Immature natural killer cell (primary cell): Measurements from ENCODE around the gene MTURN. TPM values are rescaled to one million over a fixed set of nuclear protein-coding genes. Genes with fewer than 3 reads are reported as not detected.

Experiments used
- DNase-seq, 3 donors: peaks; one replicate each; pipeline ENCODE4 v3.0.0; 2022; ENCODE audit warnings: mixed read lengths in 1 of 3
- H3K27ac Mint-ChIP-seq, 6 donors: one replicate each; pipeline ENCODE4 v1.8.0; 2020; ENCODE audit warnings: mixed read lengths in 6 of 6, mild to moderate bottlenecking in 5 of 6, inconsistent platforms in 4 of 6, moderate library complexity in 3 of 6
- H3K27me3 Mint-ChIP-seq, 3 donors: one replicate each; pipeline ENCODE4 v1.8.0; 2020 to 2021; ENCODE audit warnings: low read depth in 3 of 3, mild to moderate bottlenecking in 3 of 3, mixed read lengths in 3 of 3, moderate library complexity in 3 of 3, inconsistent platforms in 1 of 3
- H3K36me3 Mint-ChIP-seq, 3 donors: one replicate each; pipeline ENCODE4 v1.8.0; 2020; ENCODE audit warnings: mixed read lengths in 3 of 3, inconsistent platforms in 2 of 3, mild to moderate bottlenecking in 2 of 3
- H3K4me1 Mint-ChIP-seq, 2 donors: one replicate each; pipeline ENCODE4 v1.8.0; 2020; ENCODE audit warnings: inconsistent platforms in 2 of 2, mild to moderate bottlenecking in 2 of 2, mixed read lengths in 2 of 2, moderate library complexity in 1 of 2
- H3K4me3 Mint-ChIP-seq, 5 donors: one replicate each; pipeline ENCODE4 v1.8.0; 2020; ENCODE audit warnings: mild to moderate bottlenecking in 5 of 5, mixed read lengths in 5 of 5, inconsistent platforms in 3 of 5, moderate library complexity in 3 of 5
- H3K9me3 Mint-ChIP-seq, 6 donors: one replicate each; pipeline ENCODE4 v1.8.0; 2020; ENCODE audit warnings: mild to moderate bottlenecking in 6 of 6, mixed read lengths in 6 of 6, inconsistent platforms in 4 of 6, moderate library complexity in 3 of 6
- polyA plus RNA-seq, 3 donors: library from polyadenylated mRNA; unstranded; fragments of 300-500 nt; fragmentation: Illumina TruSeq; gene quantifications; one replicate each; pipeline ENCODE4 v1.2.3, GENCODE V29; 2021

MTURN gene
- polyA plus RNA-seq, 3 donors from 2014 or later: 7.1 to 11.0 (median 7.2) TPM

- peaks cover 0 to 5% (median 3%) of the 10 kb centered on the region in 3 donors for H3K27me3 Mint-ChIP-seq
- DNase-seq: no peak
- H3K27ac Mint-ChIP-seq: peak overlapping the region in 1 of 6 donors; percentile 39
- H3K4me3 Mint-ChIP-seq: no peak overlapping the region
- peaks cover 3 to 14% (median 7%) of the 10 kb centered on the region in 6 donors for H3K9me3 Mint-ChIP-seq
- peaks cover 0 to 16% (median 13%) of the 10 kb centered on the region in 3 donors for H3K36me3 Mint-ChIP-seq
- no peaks in the 10 kb centered on the region for H3K4me1 Mint-ChIP-seq
Observed at GRCh38 chr7:30114536-30115238, 20.1 kb upstream of the MTURN start.

GRCh38 chr7:30115709-30116297 lies 19.0 kb upstream of the MTURN start:
- peaks cover 0 to 3% (median 2%) of the 10 kb centered on the region in 3 donors for H3K27me3 Mint-ChIP-seq
- no peak for DNase-seq
- H3K4me1 Mint-ChIP-seq: no peaks in the 10 kb centered on the region
- no peak overlapping the region for H3K27ac Mint-ChIP-seq
- no peak overlapping the region for H3K4me3 Mint-ChIP-seq
- peaks cover 0 to 16% (median 13%) of the 10 kb centered on the region in 3 donors for H3K36me3 Mint-ChIP-seq
- H3K9me3 Mint-ChIP-seq: peaks cover 3 to 14% (median 7%) of the 10 kb centered on the region in 6 donors

GRCh38 chr7:30116771-30117170 lies 18.0 kb upstream of the MTURN start:
- no peak overlapping the region for H3K27ac Mint-ChIP-seq
- peaks cover 3 to 14% (median 7%) of the 10 kb centered on the region in 6 donors for H3K9me3 Mint-ChIP-seq
- peaks cover 0 to 7% (median 2%) of the 10 kb centered on the region in 3 donors for H3K27me3 Mint-ChIP-seq
- no peaks in the 10 kb centered on the region for H3K4me1 Mint-ChIP-seq
- no peak overlapping the region for H3K4me3 Mint-ChIP-seq
- peaks cover 0 to 16% (median 13%) of the 10 kb centered on the region in 3 donors for H3K36me3 Mint-ChIP-seq
- no peak for DNase-seq

GRCh38 chr7:30117896-30118295 lies 16.9 kb upstream of the MTURN start:
- H3K4me3 Mint-ChIP-seq: no peak overlapping the region
- H3K36me3 Mint-ChIP-seq: peaks cover 0 to 16% (median 6%) of the 10 kb centered on the region in 3 donors
- H3K27me3 Mint-ChIP-seq: peaks cover 0 to 7% (median 2%) of the 10 kb centered on the region in 3 donors
- H3K4me1 Mint-ChIP-seq: no peaks in the 10 kb centered on the region
- peaks cover 1 to 12% (median 6%) of the 10 kb centered on the region in 6 donors for H3K9me3 Mint-ChIP-seq
- no peak overlapping the region for H3K27ac Mint-ChIP-seq
- DNase-seq: no peak

GRCh38 chr7:30119890-30120577 lies 14.8 kb upstream of the MTURN start:
- peaks cover 0 to 8% (median 0%) of the 10 kb centered on the region in 3 donors for H3K36me3 Mint-ChIP-seq
- no peak for DNase-seq
- no peaks in the 10 kb centered on the region for H3K9me3 Mint-ChIP-seq
- no peak overlapping the region for H3K4me3 Mint-ChIP-seq
- H3K27ac Mint-ChIP-seq: no peak overlapping the region
- H3K27me3 Mint-ChIP-seq: peaks cover 0 to 3% (median 0%) of the 10 kb centered on the region in 3 donors
- H3K4me1 Mint-ChIP-seq: no peaks in the 10 kb centered on the region

GRCh38 chr7:30133736-30134610 lies 813 bp upstream of the MTURN start:
- H3K36me3 Mint-ChIP-seq: peaks cover 0 to 6% (median 0%) of the 10 kb centered on the region in 3 donors
- H3K4me1 Mint-ChIP-seq: peaks cover 9 to 11% of the 10 kb centered on the region in 2 donors
- peak overlapping the region; percentile 79 to 91 (median 87) for H3K27ac Mint-ChIP-seq
- DNase-seq: no peak
- H3K4me3 Mint-ChIP-seq: peak overlapping the region; percentile 83 to 89 (median 87)
- H3K27me3 Mint-ChIP-seq: peaks cover 2 to 25% (median 16%) of the 10 kb centered on the region in 3 donors
- H3K9me3 Mint-ChIP-seq: no peaks in the 10 kb centered on the region

- H3K9me3 Mint-ChIP-seq: no peaks in the 10 kb centered on the region
- peak overlapping the region in 5 of 6 donors; percentile 70 to 86 (median 82) for H3K27ac Mint-ChIP-seq
- DNase-seq: peak; percentile 42 to 63 (median 50)
- peaks cover 2 to 24% (median 16%) of the 10 kb centered on the region in 3 donors for H3K27me3 Mint-ChIP-seq
- H3K4me1 Mint-ChIP-seq: peaks cover 9 to 11% of the 10 kb centered on the region in 2 donors
- H3K36me3 Mint-ChIP-seq: no peaks in the 10 kb centered on the region
- peak overlapping the region; percentile 88 to 93 (median 92) for H3K4me3 Mint-ChIP-seq
Observed at GRCh38 chr7:30135301-30136116, 723 bp downstream of the MTURN start.

- peaks cover 9 to 11% of the 10 kb centered on the region in 2 donors for H3K4me1 Mint-ChIP-seq
- H3K36me3 Mint-ChIP-seq: no peaks in the 10 kb centered on the region
- peaks cover 2 to 24% (median 16%) of the 10 kb centered on the region in 3 donors for H3K27me3 Mint-ChIP-seq
- no peak for DNase-seq
- peak overlapping the region; percentile 88 to 93 (median 92) for H3K4me3 Mint-ChIP-seq
- H3K27ac Mint-ChIP-seq: peak overlapping the region in 2 of 6 donors; percentile 40 to 70
- H3K9me3 Mint-ChIP-seq: no peaks in the 10 kb centered on the region
Observed at GRCh38 chr7:30136117-30136731, 1.4 kb downstream of the MTURN start.

- H3K9me3 Mint-ChIP-seq: no peaks in the 10 kb centered on the region
- peaks cover 9 to 11% of the 10 kb centered on the region in 2 donors for H3K4me1 Mint-ChIP-seq
- H3K27ac Mint-ChIP-seq: peak overlapping the region in 1 of 6 donors; percentile 57
- DNase-seq: no peak
- peaks cover 2 to 24% (median 16%) of the 10 kb centered on the region in 3 donors for H3K27me3 Mint-ChIP-seq
- H3K4me3 Mint-ChIP-seq: peak overlapping the region; percentile 45 to 93 (median 89)
- no peaks in the 10 kb centered on the region for H3K36me3 Mint-ChIP-seq
Observed at GRCh38 chr7:30136743-30137485, 2.1 kb downstream of the MTURN start.

GRCh38 chr7:30139836-30140384 lies 5.1 kb downstream of the MTURN start:
- Mint-ChIP-seq H3K4me3 (no peak overlapping the region), H3K4me1 (peaks cover 0 to 3% of the 10 kb centered on the region in 2 donors), H3K27me3 (peaks cover 2 to 5% (median 4%) of the 10 kb centered on the region in 3 donors), H3K36me3 (no peaks in the 10 kb centered on the region), H3K9me3 (no peaks in the 10 kb centered on the region), H3K27ac (no peak overlapping the region)
- no peak for DNase-seq

- Mint-ChIP-seq H3K4me1 (peaks cover 0 to 3% of the 10 kb centered on the region in 2 donors), H3K27me3 (peaks cover 2 to 5% (median 4%) of the 10 kb centered on the region in 3 donors), H3K4me3 (no peak overlapping the region), H3K27ac (no peak overlapping the region), H3K9me3 (no peaks in the 10 kb centered on the region), H3K36me3 (no peaks in the 10 kb centered on the region)
- no peak for DNase-seq
Observed at GRCh38 chr7:30140456-30140855, 5.7 kb downstream of the MTURN start.
